ENCODE data around the gene WWOX.

The WWOX gene

GRCh38 chr16:78490847-78491246, 391.4 kb downstream of the WWOX start:
- TF ChIP-seq, protein P1, sequence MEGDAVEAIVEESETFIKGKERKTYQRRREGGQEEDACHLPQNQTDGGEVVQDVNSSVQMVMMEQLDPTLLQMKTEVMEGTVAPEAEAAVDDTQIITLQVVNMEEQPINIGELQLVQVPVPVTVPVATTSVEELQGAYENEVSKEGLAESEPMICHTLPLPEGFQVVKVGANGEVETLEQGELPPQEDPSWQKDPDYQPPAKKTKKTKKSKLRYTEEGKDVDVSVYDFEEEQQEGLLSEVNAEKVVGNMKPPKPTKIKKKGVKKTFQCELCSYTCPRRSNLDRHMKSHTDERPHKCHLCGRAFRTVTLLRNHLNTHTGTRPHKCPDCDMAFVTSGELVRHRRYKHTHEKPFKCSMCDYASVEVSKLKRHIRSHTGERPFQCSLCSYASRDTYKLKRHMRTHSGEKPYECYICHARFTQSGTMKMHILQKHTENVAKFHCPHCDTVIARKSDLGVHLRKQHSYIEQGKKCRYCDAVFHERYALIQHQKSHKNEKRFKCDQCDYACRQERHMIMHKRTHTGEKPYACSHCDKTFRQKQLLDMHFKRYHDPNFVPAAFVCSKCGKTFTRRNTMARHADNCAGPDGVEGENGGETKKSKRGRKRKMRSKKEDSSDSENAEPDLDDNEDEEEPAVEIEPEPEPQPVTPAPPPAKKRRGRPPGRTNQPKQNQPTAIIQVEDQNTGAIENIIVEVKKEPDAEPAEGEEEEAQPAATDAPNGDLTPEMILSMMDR (conservative IDR thresholded peaks at IDR 0.05; ENCODE audit: low read depth, low read length) = no peak

GRCh38 chr16:78493573-78493972, 394.1 kb downstream of the WWOX start:
- Histone ChIP-seq H3K4me2 (no peak overlapping the region), H3K9ac (no peak overlapping the region), H3K4me3 (IDR thresholded peaks at IDR 0.05; ENCODE audit: insufficient read depth, low read depth, low read length) (no peak overlapping the region), H3K27ac (no peak overlapping the region), H3K27me3 (ENCODE audit: insufficient read depth, low read depth) (no peaks in the 10 kb centered on the region), H2AFZ (ENCODE audit: low read depth) (no peak overlapping the region), H3K79me2 (ENCODE audit: insufficient read depth, low read depth) (no peaks in the 10 kb centered on the region), H3K36me3 (ENCODE audit: insufficient read depth) (no peaks in the 10 kb centered on the region), H4K20me1 (ENCODE audit: insufficient read depth) (no peaks in the 10 kb centered on the region), H3K4me1 (ENCODE audit: low read depth, poor library complexity, severe bottlenecking) (no peaks in the 10 kb centered on the region)
- TF ChIP-seq, protein P1 (conservative IDR thresholded peaks at IDR 0.05; ENCODE audit: low read depth, low read length) = no peak

More at GRCh38 chr16:78490847-78491246, 391.4 kb downstream of the WWOX start:
- H3K27ac ChIP-seq = no peak overlapping the region
- H3K4me1 ChIP-seq (ENCODE audit: low read depth, poor library complexity, severe bottlenecking) = no peaks in the 10 kb centered on the region
- no peaks in the 10 kb centered on the region for H3K27me3 ChIP-seq (ENCODE audit: insufficient read depth, low read depth)
- H2AFZ ChIP-seq (ENCODE audit: low read depth) = no peak overlapping the region
- H3K79me2 ChIP-seq (ENCODE audit: insufficient read depth, low read depth) = no peaks in the 10 kb centered on the region
- no peaks in the 10 kb centered on the region for H4K20me1 ChIP-seq (ENCODE audit: insufficient read depth)
- no peak overlapping the region for H3K9ac ChIP-seq
- no peak overlapping the region for H3K4me2 ChIP-seq
- no peak overlapping the region for H3K4me3 ChIP-seq (IDR thresholded peaks at IDR 0.05; ENCODE audit: insufficient read depth, low read depth, low read length)
- H3K36me3 ChIP-seq (ENCODE audit: insufficient read depth) = no peaks in the 10 kb centered on the region

DNA sequence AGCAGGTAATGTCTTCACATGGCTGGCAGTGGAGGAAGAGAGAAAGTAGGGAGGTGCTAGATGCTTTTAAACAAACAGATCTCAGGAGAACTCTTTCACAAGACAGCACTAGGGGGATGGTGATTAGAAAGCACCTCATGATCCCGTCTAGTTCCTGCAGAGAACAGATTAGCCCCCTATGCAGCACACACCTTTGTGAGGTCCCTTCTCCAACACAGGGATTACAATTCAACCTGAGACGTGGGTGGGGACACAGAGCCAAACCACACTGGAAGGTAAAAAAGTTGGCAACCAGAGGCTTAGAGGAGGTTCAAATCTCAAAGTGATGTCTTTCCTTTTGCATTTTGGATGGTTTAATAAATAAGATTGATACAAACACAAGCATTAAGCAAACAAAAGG, 394.7 kb downstream of the WWOX start:
- no peaks in the 10 kb centered on the region for H4K20me1 ChIP-seq (ENCODE audit: insufficient read depth)
- H3K79me2 ChIP-seq (ENCODE audit: insufficient read depth, low read depth) = no peaks in the 10 kb centered on the region
- H3K9ac ChIP-seq = no peak overlapping the region
- H3K4me3 ChIP-seq (IDR thresholded peaks at IDR 0.05; ENCODE audit: insufficient read depth, low read depth, low read length) = no peak overlapping the region
- no peaks in the 10 kb centered on the region for H3K4me1 ChIP-seq (ENCODE audit: low read depth, poor library complexity, severe bottlenecking)
- no peak overlapping the region for H2AFZ ChIP-seq (ENCODE audit: low read depth)
- TF ChIP-seq, protein P1 (conservative IDR thresholded peaks at IDR 0.05; ENCODE audit: low read depth, low read length) = no peak
- no peaks in the 10 kb centered on the region for H3K27me3 ChIP-seq (ENCODE audit: insufficient read depth, low read depth)
- H3K36me3 ChIP-seq (ENCODE audit: insufficient read depth) = no peaks in the 10 kb centered on the region
- no peak overlapping the region for H3K4me2 ChIP-seq
- no peak overlapping the region for H3K27ac ChIP-seq

GRCh38 chr16:78494674-78495073, 395.2 kb downstream of the WWOX start:
- H2AFZ ChIP-seq (ENCODE audit: low read depth) = no peak overlapping the region
- TF ChIP-seq, protein P1 (conservative IDR thresholded peaks at IDR 0.05; ENCODE audit: low read depth, low read length) = no peak
- H3K4me3 ChIP-seq (IDR thresholded peaks at IDR 0.05; ENCODE audit: insufficient read depth, low read depth, low read length) = no peak overlapping the region
- no peaks in the 10 kb centered on the region for H3K4me1 ChIP-seq (ENCODE audit: low read depth, poor library complexity, severe bottlenecking)
- H3K27me3 ChIP-seq (ENCODE audit: insufficient read depth, low read depth) = no peaks in the 10 kb centered on the region
- no peak overlapping the region for H3K27ac ChIP-seq
- no peaks in the 10 kb centered on the region for H3K36me3 ChIP-seq (ENCODE audit: insufficient read depth)
- no peak overlapping the region for H3K9ac ChIP-seq
- H3K79me2 ChIP-seq (ENCODE audit: insufficient read depth, low read depth) = no peaks in the 10 kb centered on the region
- H4K20me1 ChIP-seq (ENCODE audit: insufficient read depth) = no peaks in the 10 kb centered on the region
- no peak overlapping the region for H3K4me2 ChIP-seq

Measured in KMS-11 (cell line).